Osteoblast (primary cell): ENCODE measurements around the gene SLC16A11. TPM values are rescaled to one million over a fixed set of nuclear protein-coding genes. Genes with fewer than 3 reads are reported as not detected.

Experiments used
- DNase-seq: peaks from one replicate; pipeline ENCODE4 v3.0.0; 2011; ENCODE audit warnings: low spot score, mixed read lengths; ENCODE audit not compliant: insufficient read length; ENCODE audit errors: missing footprints
- H2AFZ ChIP-seq: 2 replicates; pipeline ENCODE4 v1.6.0; 2011; ENCODE audit warnings: mild to moderate bottlenecking, low read length
- H3K27ac ChIP-seq: 2 replicates; pipeline ENCODE4 v1.5.1; 2011; ENCODE audit warnings: mild to moderate bottlenecking, low read depth, low read length, moderate library complexity
- H3K27me3 ChIP-seq: 2 replicates; pipeline ENCODE4 v1.6.0; 2012; ENCODE audit warnings: mild to moderate bottlenecking, control low read depth, inconsistent platforms, low read length, moderate library complexity; ENCODE audit not compliant: insufficient read depth
- H3K36me3 ChIP-seq: 2 replicates; pipeline ENCODE4 v1.5.1; 2011; ENCODE audit warnings: mild to moderate bottlenecking, low read length, control low read depth, moderate library complexity; ENCODE audit not compliant: insufficient read depth
- H3K4me1 ChIP-seq: 2 replicates; pipeline ENCODE4 v1.5.1; 2011; ENCODE audit warnings: mild to moderate bottlenecking, low read length, control low read depth, moderate library complexity; ENCODE audit not compliant: insufficient read depth
- H3K4me2 ChIP-seq: 2 replicates; pipeline ENCODE4 v1.6.0; 2011; ENCODE audit warnings: mild to moderate bottlenecking, low read length; ENCODE audit not compliant: insufficient read depth
- H3K4me3 ChIP-seq: fragments of 200-600 bp; sonication (generic); 3 replicates; pipeline ENCODE4 v1.5.1; 2012; ENCODE audit warnings: mild to moderate bottlenecking, low read length, inconsistent platforms; ENCODE audit not compliant: insufficient read depth
- H3K79me2 ChIP-seq: 2 replicates; pipeline ENCODE4 v1.6.0; 2012; ENCODE audit warnings: mild to moderate bottlenecking, low read length, control low read depth, inconsistent platforms; ENCODE audit not compliant: insufficient read depth
- H3K9me3 ChIP-seq: 2 replicates; pipeline ENCODE4 v1.5.1; 2011; ENCODE audit warnings: low read depth, low read length, control low read depth
- H4K20me1 ChIP-seq: 2 replicates; pipeline ENCODE4 v1.6.0; 2012; ENCODE audit warnings: mild to moderate bottlenecking, low read length, control low read depth; ENCODE audit not compliant: insufficient read depth
- total RNA-seq: library from RNA; depleted of rRNA; stranded (reverse); fragments of >200 nt; gene quantifications from 2 replicates; pipeline ENCODE4 v1.2.3, GENCODE V29; 2012
- TF ChIP-seq, protein P1 (sequence below): IDR thresholded peaks from 2 replicates; pipeline ENCODE4 v1.5.1; 2011; ENCODE audit warnings: mild to moderate bottlenecking, low read depth, low read length, moderate library complexity; ENCODE audit errors: extremely low read depth

SLC16A11 gene
- total RNA-seq, 1 donor: 0.36 TPM

- TF ChIP-seq, protein P1, sequence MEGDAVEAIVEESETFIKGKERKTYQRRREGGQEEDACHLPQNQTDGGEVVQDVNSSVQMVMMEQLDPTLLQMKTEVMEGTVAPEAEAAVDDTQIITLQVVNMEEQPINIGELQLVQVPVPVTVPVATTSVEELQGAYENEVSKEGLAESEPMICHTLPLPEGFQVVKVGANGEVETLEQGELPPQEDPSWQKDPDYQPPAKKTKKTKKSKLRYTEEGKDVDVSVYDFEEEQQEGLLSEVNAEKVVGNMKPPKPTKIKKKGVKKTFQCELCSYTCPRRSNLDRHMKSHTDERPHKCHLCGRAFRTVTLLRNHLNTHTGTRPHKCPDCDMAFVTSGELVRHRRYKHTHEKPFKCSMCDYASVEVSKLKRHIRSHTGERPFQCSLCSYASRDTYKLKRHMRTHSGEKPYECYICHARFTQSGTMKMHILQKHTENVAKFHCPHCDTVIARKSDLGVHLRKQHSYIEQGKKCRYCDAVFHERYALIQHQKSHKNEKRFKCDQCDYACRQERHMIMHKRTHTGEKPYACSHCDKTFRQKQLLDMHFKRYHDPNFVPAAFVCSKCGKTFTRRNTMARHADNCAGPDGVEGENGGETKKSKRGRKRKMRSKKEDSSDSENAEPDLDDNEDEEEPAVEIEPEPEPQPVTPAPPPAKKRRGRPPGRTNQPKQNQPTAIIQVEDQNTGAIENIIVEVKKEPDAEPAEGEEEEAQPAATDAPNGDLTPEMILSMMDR: no peak
- no peaks in the 10 kb centered on the region for H3K4me1 ChIP-seq
- no peak for DNase-seq
- no peaks in the 10 kb centered on the region for H4K20me1 ChIP-seq
- H3K27ac ChIP-seq: no peak overlapping the region
- H2AFZ ChIP-seq: no peak overlapping the region
- no peaks in the 10 kb centered on the region for H3K36me3 ChIP-seq
- H3K79me2 ChIP-seq: no peaks in the 10 kb centered on the region
- H3K27me3 ChIP-seq: peaks cover 14% of the 10 kb centered on the region
- H3K4me3 ChIP-seq: no peak overlapping the region
- peaks cover 4% of the 10 kb centered on the region for H3K9me3 ChIP-seq
- H3K4me2 ChIP-seq: no peak overlapping the region
Measured at GRCh38 chr17:7072406-7072805, 28.5 kb upstream of the SLC16A11 start.

DNA sequence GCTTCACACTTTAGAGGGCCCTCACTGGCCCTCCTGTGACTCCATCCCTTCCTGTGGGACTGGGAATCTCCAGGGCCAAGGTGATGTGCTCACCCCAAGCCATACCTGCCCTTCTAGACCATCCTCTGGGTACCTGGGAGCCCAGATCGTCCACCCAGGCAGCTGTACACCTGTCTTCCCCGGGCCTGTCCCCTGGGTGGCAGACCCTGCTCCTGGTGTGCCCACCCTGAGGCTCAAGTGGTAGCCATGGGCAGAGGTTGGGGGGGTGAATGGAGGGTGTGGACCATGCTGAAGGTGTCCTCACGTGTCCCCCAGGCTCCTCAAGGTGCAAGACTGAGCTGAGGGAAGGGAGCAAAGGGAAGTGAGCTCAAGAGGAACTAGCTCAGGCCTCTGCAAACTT lies 26.8 kb upstream of the SLC16A11 start:
- Histone ChIP-seq H3K36me3 (no peaks in the 10 kb centered on the region), H2AFZ (no peak overlapping the region), H3K4me2 (no peak overlapping the region), H3K27me3 (peaks cover 17% of the 10 kb centered on the region), H3K27ac (no peak overlapping the region), H3K79me2 (no peaks in the 10 kb centered on the region), H3K9me3 (peaks cover 4% of the 10 kb centered on the region), H3K4me1 (no peaks in the 10 kb centered on the region), H3K4me3 (no peak overlapping the region), H4K20me1 (no peaks in the 10 kb centered on the region)
- no peak for DNase-seq
- TF ChIP-seq, protein P1: no peak

GRCh38 chr17:7068268-7068667 lies 24.4 kb upstream of the SLC16A11 start:
- peaks cover 4% of the 10 kb centered on the region for H3K4me1 ChIP-seq
- no peak overlapping the region for H3K27ac ChIP-seq
- H3K36me3 ChIP-seq: no peaks in the 10 kb centered on the region
- no peaks in the 10 kb centered on the region for H3K79me2 ChIP-seq
- no peak overlapping the region for H3K4me3 ChIP-seq
- no peak overlapping the region for H2AFZ ChIP-seq
- H3K4me2 ChIP-seq: no peak overlapping the region
- DNase-seq: peak; percentile 6
- peaks cover 4% of the 10 kb centered on the region for H3K9me3 ChIP-seq
- H4K20me1 ChIP-seq: no peaks in the 10 kb centered on the region
- TF ChIP-seq, protein P1: no peak
- H3K27me3 ChIP-seq: peaks cover 26% of the 10 kb centered on the region

DNA sequence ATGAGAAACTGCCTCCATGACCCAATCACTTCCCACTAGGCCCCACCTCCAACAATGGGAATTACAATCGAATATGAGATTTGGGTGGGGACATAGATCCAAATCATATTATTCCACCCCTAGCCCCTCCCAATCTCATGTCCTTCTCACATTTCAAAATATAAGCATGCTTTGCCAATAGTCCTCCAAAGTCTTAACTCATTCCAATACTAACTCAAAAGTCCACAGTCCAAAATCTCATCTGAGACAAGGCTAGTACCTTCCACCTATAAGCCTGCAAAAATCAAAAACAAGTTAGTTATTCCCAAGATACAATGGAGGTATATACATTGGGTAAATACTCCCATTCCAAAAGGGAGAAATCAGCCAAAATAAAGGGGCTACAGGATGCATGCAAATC lies 23.3 kb upstream of the SLC16A11 start:
- no peaks in the 10 kb centered on the region for H3K79me2 ChIP-seq
- H3K4me2 ChIP-seq: no peak overlapping the region
- peaks cover 4% of the 10 kb centered on the region for H3K9me3 ChIP-seq
- no peaks in the 10 kb centered on the region for H4K20me1 ChIP-seq
- H3K4me3 ChIP-seq: no peak overlapping the region
- no peak for DNase-seq
- H3K36me3 ChIP-seq: no peaks in the 10 kb centered on the region
- H3K27me3 ChIP-seq: peaks cover 20% of the 10 kb centered on the region
- peaks cover 6% of the 10 kb centered on the region for H3K4me1 ChIP-seq
- H3K27ac ChIP-seq: no peak overlapping the region
- TF ChIP-seq, protein P1: no peak
- H2AFZ ChIP-seq: no peak overlapping the region
